ENCODE measurements around the gene KIF26B.
"Not testable (repeated sequence)": the region's sequence is repeated elsewhere in the genome, so short reads cannot be mapped to it uniquely, and the experiment has no call there.

Gene KIF26B

DNA sequence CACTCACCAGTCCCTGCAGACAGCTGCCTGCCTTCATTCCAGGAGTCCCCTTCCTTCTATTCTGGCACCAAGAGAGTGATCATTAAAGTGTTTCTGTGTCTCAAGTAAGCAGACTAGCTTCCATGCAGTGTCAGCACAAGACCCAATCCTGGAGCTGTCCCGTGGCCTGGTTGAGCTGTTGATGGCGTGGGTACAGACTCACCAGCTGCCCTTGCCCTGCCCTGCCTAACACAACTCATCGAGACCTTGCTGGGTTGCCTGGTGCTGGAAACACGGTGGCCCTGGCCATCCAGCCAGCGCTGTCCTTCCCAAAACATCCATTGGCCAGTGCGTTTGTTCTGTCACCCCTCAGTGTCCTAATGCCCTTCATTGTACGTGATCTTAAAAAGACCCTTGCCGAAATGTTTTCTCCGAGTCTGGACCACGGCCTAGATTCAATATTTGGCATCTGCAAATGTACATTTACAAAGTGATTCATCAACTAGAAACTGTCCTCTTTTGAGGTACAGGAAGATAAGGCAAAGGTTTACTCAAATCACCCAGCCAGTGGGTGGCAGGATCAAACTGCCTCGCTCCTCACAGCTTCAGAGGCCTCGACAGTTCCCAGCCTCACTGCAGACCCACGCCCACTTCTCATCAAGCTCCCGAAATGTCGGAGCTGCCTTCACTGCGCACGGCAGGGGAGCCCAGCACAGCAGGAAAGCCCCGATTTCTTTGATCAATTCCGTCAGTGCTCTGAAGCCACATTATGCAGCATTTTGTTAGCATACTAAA, 494.2 kb downstream of the KIF26B start:
- peak in 1 of 2 donors; percentile 1 for DNase-seq (ENCODE audit: low read depth in 2 of 2)

DNA sequence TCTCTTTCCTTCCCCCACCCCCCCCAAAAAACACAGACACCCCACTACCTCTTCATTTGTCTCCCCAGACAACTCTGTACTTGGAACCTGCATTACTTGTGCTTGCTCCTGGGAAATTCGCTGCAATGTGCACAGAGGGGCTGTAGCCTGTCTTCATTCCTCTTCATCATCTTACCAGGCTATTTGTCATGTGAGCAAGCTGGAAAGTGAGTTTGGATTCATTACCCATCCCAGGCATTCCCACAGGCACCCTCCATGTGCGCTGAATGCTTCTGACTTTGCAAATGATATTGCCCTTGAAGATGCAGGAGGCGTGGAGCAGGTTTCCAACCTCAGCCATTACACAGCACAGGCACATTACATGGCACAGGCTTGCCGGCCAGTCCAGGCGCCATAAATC, 494.9 kb downstream of the KIF26B start:
- DNase-seq (ENCODE audit: low read depth in 2 of 2): no peak

- no peak for DNase-seq (ENCODE audit: low read depth in 2 of 2)
Measured at GRCh38 chr1:245650441-245650960, 495.7 kb downstream of the KIF26B start.

- no peak for DNase-seq (ENCODE audit: low read depth in 2 of 2)
Measured at GRCh38 chr1:245651093-245651492, 496.3 kb downstream of the KIF26B start.

DNA sequence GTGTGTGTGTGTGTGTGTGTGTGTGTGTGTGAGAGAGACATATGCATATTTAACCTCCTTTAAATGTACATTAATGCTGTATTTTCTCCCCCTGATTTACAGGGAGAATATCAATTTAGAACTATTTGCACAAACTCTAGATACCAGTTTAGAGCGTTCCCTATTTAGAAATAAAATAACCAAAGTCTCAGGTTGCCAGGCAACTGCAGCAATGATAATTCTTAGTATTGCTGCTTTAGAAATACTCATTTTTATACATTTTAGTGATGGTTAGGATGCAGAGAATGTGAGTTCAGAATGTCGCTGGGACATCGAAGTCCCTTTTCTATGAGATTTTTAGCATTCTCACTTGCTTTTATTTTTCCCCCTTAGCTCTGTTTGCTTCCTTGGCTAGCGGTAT, 497.3 kb downstream of the KIF26B start:
- DNase-seq (ENCODE audit: low read depth in 2 of 2): no peak

DNA sequence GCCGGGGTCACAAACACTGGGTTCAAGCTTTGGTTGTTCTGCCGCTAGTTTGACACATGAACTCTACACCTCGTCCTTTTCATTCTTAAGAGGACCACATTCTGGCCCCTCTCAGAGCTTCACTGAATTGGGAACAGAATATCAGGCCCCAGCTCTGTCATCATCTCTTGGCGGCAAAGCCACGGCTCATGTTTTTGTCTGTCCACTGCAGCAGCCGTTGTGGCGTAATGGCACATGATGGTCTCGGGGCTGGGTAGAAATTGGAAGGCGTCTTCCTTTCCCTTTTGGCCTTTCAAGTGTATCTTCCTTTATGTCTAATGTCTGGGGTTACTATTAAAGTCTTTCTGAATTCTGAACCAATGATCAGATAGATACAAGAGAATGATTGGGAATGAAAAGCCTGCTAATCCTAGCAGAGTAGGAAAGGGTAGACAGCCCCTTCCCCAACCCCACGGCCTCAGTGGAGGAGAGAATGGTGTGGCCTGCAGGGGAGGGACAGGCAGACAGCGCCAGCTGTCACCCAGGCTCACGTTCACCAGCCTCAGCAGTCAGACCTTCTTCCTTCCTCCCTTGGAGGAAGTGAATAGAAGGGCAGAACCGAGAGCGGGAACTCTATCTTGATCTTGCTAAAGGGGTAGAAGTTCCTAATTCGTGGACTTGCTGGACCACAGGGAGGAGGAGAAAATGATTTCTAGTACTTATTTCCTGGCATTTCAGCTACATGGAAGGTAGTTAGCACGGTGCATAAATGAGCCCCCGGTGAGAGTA, 498.1 kb downstream of the KIF26B start:
- no peak for DNase-seq (ENCODE audit: low read depth in 2 of 2)

DNA sequence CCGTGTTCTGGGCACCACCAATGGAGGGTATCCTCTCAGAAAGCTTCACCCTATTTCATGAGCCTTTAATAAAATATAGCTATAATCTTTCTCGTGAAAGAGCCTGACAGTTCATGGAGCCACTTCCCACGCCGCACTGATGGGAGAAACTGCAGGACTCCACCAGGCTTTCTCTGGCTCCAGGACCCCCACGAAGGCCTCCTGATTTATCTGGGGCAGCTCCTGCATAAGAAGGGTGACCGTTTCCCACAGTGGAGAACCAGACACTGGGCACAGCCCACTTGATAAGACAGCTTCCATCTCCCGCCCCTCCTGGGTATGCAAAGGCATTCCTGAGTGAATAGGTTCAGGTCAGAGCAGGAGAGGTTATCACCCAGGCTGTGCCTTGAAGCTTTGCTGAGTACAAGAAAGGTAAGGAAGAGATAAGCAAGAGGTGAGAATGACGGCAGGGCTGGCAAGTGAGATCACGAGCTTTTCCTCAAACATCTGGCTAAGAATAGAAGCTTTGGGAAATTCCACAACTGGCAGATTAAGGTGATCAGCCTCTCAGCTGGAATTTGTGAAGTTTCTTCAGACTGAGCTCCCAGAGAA, 499.8 kb downstream of the KIF26B start:
- DNase-seq (ENCODE audit: low read depth in 2 of 2): no peak

GRCh38 chr1:245656189-245656717, 501.5 kb downstream of the KIF26B start:
- no peak for DNase-seq (ENCODE audit: low read depth in 2 of 2)

- DNase-seq (ENCODE audit: low read depth in 2 of 2): no peak
Measured at GRCh38 chr1:245657371-245657770, 502.6 kb downstream of the KIF26B start.

- no peak for DNase-seq (ENCODE audit: low read depth in 2 of 2)
Measured at GRCh38 chr1:245663373-245663772, 508.6 kb downstream of the KIF26B start.

GRCh38 chr1:245663841-245664240, 509.1 kb downstream of the KIF26B start:
- DNase-seq (ENCODE audit: low read depth in 2 of 2): no peak

DNA sequence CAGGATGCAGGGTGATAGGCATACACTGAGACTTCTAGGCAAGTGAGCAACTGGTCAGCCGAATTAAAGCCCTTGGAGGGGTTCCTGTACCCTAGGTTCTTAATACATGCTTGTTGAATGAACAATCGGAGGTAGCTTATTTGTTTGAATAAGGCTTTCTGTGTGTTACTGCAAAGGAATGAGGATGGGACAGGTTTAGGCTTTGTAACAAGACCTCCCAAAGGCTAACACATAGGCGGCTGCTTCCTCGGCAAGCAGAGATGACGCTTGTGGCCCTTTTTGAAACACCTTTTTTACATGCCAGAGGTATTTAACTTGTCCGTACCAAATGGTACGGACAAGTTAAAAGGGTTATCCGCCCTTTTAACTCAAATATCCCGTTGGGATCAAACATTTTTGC, 511.6 kb downstream of the KIF26B start:
- no peak for DNase-seq (ENCODE audit: low read depth in 2 of 2)

GRCh38 chr1:245671349-245671748, 516.6 kb downstream of the KIF26B start:
- DNase-seq (ENCODE audit: low read depth in 2 of 2): no peak

GRCh38 chr1:245671966-245672767, 517.4 kb downstream of the KIF26B start:
- DNase-seq (ENCODE audit: low read depth in 2 of 2): no peak

- DNase-seq (ENCODE audit: low read depth in 2 of 2): not testable (repeated sequence)
Measured at GRCh38 chr1:245672836-245673656, 518.3 kb downstream of the KIF26B start.

GRCh38 chr1:245673881-245674414, 519.2 kb downstream of the KIF26B start:
- no peak for DNase-seq (ENCODE audit: low read depth in 2 of 2)

DNA sequence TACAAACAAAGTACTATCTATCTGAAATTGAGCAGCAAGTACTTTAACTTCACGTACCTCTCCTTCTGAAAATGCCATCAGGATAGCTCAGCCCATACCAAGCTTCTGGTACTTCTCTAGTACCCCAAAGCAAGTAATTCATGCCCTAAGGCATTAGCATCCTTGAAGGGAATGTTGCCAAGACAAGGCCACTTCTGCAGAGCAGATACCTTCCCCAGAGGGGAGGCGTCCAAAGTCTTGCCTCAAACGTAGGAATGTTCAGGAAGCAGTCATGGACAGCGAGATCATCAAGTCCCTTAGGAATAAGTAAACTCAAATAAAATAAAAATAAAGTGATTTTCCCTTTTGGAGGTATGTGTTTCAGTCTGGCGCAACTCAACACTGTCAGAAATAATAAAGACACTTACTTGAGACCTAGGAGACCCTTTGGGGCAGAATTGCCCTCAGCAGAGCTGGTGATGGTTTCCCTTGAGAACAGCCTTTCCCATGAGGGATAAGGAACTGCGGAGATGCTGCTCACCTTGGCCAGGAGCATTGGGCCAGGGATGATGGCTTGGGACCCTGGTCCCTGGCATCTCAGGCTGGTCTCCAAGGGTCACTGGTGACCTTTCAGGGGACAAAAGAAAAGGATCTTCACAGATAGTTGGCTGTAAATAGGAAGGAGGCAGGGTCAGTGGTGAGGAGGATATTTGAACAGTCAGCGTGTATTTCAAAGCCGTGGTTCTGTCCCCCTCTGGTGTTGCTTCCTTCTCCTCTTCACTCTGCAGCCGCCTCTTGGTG, 522.9 kb downstream of the KIF26B start:
- DNase-seq (ENCODE audit: low read depth in 2 of 2): no peak

GRCh38 chr1:245678860-245679411, 524.2 kb downstream of the KIF26B start:
- DNase-seq (ENCODE audit: low read depth in 2 of 2): no peak

Data from stimulated activated CD8-positive, alpha-beta memory T cell treated with anti-CD3 and anti-CD28 coated beads, Interleukin-2, amount 100 ng/mL, for 48 hours (primary cell).